Vagina (tissue), 2 donors: Measurements from ENCODE around the gene HECTD3.

ENCODE experiments used
- POLR2A ChIP-seq, 2 donors: fragments of 450-650 bp; IDR thresholded peaks; one replicate each; pipeline ENCODE4 v1.6.1; 2017; ENCODE audit warnings: antibody characterized with exemption in 2 of 2, mild to moderate bottlenecking in 2 of 2, moderate library complexity in 2 of 2
- POLR2AphosphoS5 ChIP-seq, 2 donors: sonication (generic); formaldehyde crosslinking; IDR thresholded peaks; one replicate each; pipeline ENCODE4 v1.9.0; 2017; ENCODE audit warnings: antibody characterized with exemption in 2 of 2, mild to moderate bottlenecking in 2 of 2, low read depth in 1 of 2; ENCODE audit not compliant: insufficient read depth in 1 of 2
- TF ChIP-seq, protein P1 (sequence below), 3 experiments: fragments of 450-650 bp in 2 of 3; fragments of 200-600 bp in 1 of 3; sonication (generic) in 1 of 3; IDR thresholded peaks; one replicate each; pipeline ENCODE4 v1.5.1; 2017 to 2019; ENCODE audit warnings: antibody characterized with exemption in 3 of 3, mild to moderate bottlenecking in 2 of 3, moderate library complexity in 2 of 3

DNA sequence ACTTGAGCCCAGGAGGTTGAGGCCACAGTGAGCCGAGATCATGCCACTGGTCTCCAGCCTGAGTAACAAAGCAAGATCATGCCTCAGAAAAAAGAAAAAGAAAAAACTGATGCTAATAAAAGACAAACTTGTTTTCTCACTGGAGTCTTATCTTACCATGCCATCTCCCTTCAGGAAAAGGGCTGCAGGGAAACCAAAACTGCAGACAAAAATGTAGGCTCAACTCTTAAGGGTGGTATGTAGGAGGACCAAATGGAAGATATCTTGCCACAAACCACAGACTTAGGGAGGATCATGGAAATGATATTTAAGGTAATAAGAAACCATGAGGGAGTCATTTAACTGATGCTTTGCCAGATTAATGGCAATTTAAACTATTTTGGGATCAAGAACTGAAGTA, 33.8 kb upstream of the HECTD3 start:
- TF ChIP-seq POLR2AphosphoS5 (IDR thresholded peaks at IDR 0.05; ENCODE audit: insufficient read depth in 1 of 2, low read depth in 1 of 2) (no peak), POLR2A (IDR thresholded peaks at IDR 0.05) (no peak)
- TF ChIP-seq, protein P1, sequence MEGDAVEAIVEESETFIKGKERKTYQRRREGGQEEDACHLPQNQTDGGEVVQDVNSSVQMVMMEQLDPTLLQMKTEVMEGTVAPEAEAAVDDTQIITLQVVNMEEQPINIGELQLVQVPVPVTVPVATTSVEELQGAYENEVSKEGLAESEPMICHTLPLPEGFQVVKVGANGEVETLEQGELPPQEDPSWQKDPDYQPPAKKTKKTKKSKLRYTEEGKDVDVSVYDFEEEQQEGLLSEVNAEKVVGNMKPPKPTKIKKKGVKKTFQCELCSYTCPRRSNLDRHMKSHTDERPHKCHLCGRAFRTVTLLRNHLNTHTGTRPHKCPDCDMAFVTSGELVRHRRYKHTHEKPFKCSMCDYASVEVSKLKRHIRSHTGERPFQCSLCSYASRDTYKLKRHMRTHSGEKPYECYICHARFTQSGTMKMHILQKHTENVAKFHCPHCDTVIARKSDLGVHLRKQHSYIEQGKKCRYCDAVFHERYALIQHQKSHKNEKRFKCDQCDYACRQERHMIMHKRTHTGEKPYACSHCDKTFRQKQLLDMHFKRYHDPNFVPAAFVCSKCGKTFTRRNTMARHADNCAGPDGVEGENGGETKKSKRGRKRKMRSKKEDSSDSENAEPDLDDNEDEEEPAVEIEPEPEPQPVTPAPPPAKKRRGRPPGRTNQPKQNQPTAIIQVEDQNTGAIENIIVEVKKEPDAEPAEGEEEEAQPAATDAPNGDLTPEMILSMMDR (IDR thresholded peaks at IDR 0.05) = no peak
